ENCODE results near the gene PAPOLB. TPM values are rescaled to one million over a fixed set of nuclear protein-coding genes. Genes with fewer than 3 reads are reported as not detected.
A peak's percentile ranks its signal among the peaks of the same experiment; 100 is the strongest.

PAPOLB gene
- total and polyA plus RNA-seq, 7 experiments from 2014 or later, result not detected

GRCh38 chr7:4815121-4815520, 46.7 kb downstream of the PAPOLB start:
- no peak overlapping the region for H3K27ac ChIP-seq (ENCODE audit: low read depth, low read length)
- peaks cover 14 to 30% (median 18%) of the 10 kb centered on the region in 5 donors for H3K27me3 Mint-ChIP-seq
- no peaks in the 10 kb centered on the region for H3K9me3 ChIP-seq (ENCODE audit: control insufficient read depth in 2 of 3, low read length in 3 of 3)
- peaks cover 0 to 5% (median 0%) of the 10 kb centered on the region in 11 donors for H3K9me3 Mint-ChIP-seq
- H3K36me3 Mint-ChIP-seq, result peaks cover 0 to 4% (median 0%) of the 10 kb centered on the region in 5 donors
- H3K4me3 Mint-ChIP-seq, result no peak overlapping the region
- ATAC-seq, result no peak
- no peak for DNase-seq
- H3K4me1 ChIP-seq (ENCODE audit: control insufficient read depth in 2 of 2, insufficient read depth in 2 of 2, low read length in 2 of 2), result no peaks in the 10 kb centered on the region
- no peaks in the 10 kb centered on the region for H3K27me3 ChIP-seq (ENCODE audit: control insufficient read depth in 2 of 2, insufficient read depth in 2 of 2, low read length in 2 of 2)
- ChIA-PET POLR2A (no interaction called here), CTCF (interaction anchor here (0.6 kb wide), 1 partner anchor 741 kb away, joined by 3 read pairs; no protein-coding TSS in a partner anchor)
- no peaks in the 10 kb centered on the region for H3K36me3 ChIP-seq (ENCODE audit: control insufficient read depth in 2 of 3, insufficient read depth in 3 of 3, low read length in 3 of 3)
- no peak overlapping the region for H3K27ac Mint-ChIP-seq
- no peak overlapping the region for H3K4me3 ChIP-seq (ENCODE audit: low read length)
- intact Hi-C loops (cut with micrococcal nuclease), result no loop called here
- peaks cover 0 to 9% (median 3%) of the 10 kb centered on the region in 7 donors for H3K4me1 Mint-ChIP-seq

- no peak for ATAC-seq
- Mint-ChIP-seq H3K27me3 (peaks cover 14 to 24% (median 20%) of the 10 kb centered on the region in 5 donors), H3K9me3 (peaks cover 0 to 5% (median 0%) of the 10 kb centered on the region in 11 donors), H3K4me1 (peaks cover 0 to 10% (median 4%) of the 10 kb centered on the region in 7 donors), H3K4me3 (no peak overlapping the region), H3K27ac (no peak overlapping the region), H3K36me3 (peaks cover 0 to 4% (median 0%) of the 10 kb centered on the region in 5 donors)
- Histone ChIP-seq H3K4me3 (ENCODE audit: low read length) (no peak overlapping the region), H3K36me3 (ENCODE audit: control insufficient read depth in 2 of 3, insufficient read depth in 3 of 3, low read length in 3 of 3) (no peaks in the 10 kb centered on the region), H3K27ac (ENCODE audit: low read depth, low read length) (no peak overlapping the region), H3K4me1 (ENCODE audit: control insufficient read depth in 2 of 2, insufficient read depth in 2 of 2, low read length in 2 of 2) (peaks cover 2 to 5% of the 10 kb centered on the region in 2 donors), H3K27me3 (ENCODE audit: control insufficient read depth in 2 of 2, insufficient read depth in 2 of 2, low read length in 2 of 2) (no peaks in the 10 kb centered on the region), H3K9me3 (ENCODE audit: control insufficient read depth in 2 of 3, low read length in 3 of 3) (no peaks in the 10 kb centered on the region)
- CTCF ChIA-PET, result interaction anchor here (0.6 kb wide), 1 partner anchor 741 kb away, joined by 3 read pairs; no protein-coding TSS in a partner anchor
- POLR2A ChIA-PET, result no interaction called here
- intact Hi-C loops (cut with micrococcal nuclease), result no loop called here
- DNase-seq, result no peak
These were observed 47.4 kb downstream of the PAPOLB start for GRCh38 chr7:4814433-4814832.

- Histone ChIP-seq H3K4me3 (ENCODE audit: low read length) (no peak overlapping the region), H3K9me3 (ENCODE audit: control insufficient read depth in 2 of 3, low read length in 3 of 3) (no peaks in the 10 kb centered on the region), H3K4me1 (ENCODE audit: control insufficient read depth in 2 of 2, insufficient read depth in 2 of 2, low read length in 2 of 2) (peaks cover 2 to 5% of the 10 kb centered on the region in 2 donors), H3K27me3 (ENCODE audit: control insufficient read depth in 2 of 2, insufficient read depth in 2 of 2, low read length in 2 of 2) (no peaks in the 10 kb centered on the region), H3K27ac (ENCODE audit: low read depth, low read length) (no peak overlapping the region), H3K36me3 (ENCODE audit: control insufficient read depth in 2 of 3, insufficient read depth in 3 of 3, low read length in 3 of 3) (no peaks in the 10 kb centered on the region)
- ChIA-PET POLR2A (interaction anchor here (1.2 kb wide), 1 partner anchor 34 kb away, joined by 3 read pairs; the partner anchor contains the start of gene AP5Z1), CTCF (interaction anchor here (0.6 kb wide), 1 partner anchor 168 kb away, joined by 3 read pairs; no protein-coding TSS in a partner anchor)
- peaks cover 0 to 5% (median 0%) of the 10 kb centered on the region in 11 donors for H3K9me3 Mint-ChIP-seq
- H3K36me3 Mint-ChIP-seq, result peaks cover 0 to 4% (median 0%) of the 10 kb centered on the region in 5 donors
- ATAC-seq (no peak), DNase-seq (no peak)
- intact Hi-C loops (cut with micrococcal nuclease), result no loop called here
- H3K4me1 Mint-ChIP-seq, result peaks cover 3 to 16% (median 7%) of the 10 kb centered on the region in 7 donors
- H3K4me3 Mint-ChIP-seq, result peak overlapping the region in 9 of 10 donors; percentile 25 to 88 (median 85)
- peaks cover 11 to 48% (median 17%) of the 10 kb centered on the region in 5 donors for H3K27me3 Mint-ChIP-seq
- H3K27ac Mint-ChIP-seq, result peak overlapping the region in 1 of 9 donors; percentile 67
These were observed 52.2 kb downstream of the PAPOLB start for GRCh38 chr7:4809666-4810065.

- Mint-ChIP-seq H3K9me3 (peaks cover 0 to 5% (median 0%) of the 10 kb centered on the region in 11 donors), H3K27ac (peak overlapping the region in 4 of 9 donors; percentile 13 to 67 (median 42)), H3K4me3 (peak overlapping the region; percentile 77 to 88 (median 85)), H3K4me1 (peaks cover 2 to 15% (median 6%) of the 10 kb centered on the region in 7 donors), H3K27me3 (peaks cover 6 to 48% (median 12%) of the 10 kb centered on the region in 5 donors), H3K36me3 (peaks cover 0 to 4% (median 0%) of the 10 kb centered on the region in 5 donors)
- Histone ChIP-seq H3K4me1 (ENCODE audit: control insufficient read depth in 2 of 2, insufficient read depth in 2 of 2, low read length in 2 of 2) (peaks cover 2 to 5% of the 10 kb centered on the region in 2 donors), H3K36me3 (ENCODE audit: control insufficient read depth in 2 of 3, insufficient read depth in 3 of 3, low read length in 3 of 3) (no peaks in the 10 kb centered on the region), H3K27ac (ENCODE audit: low read depth, low read length) (no peak overlapping the region), H3K27me3 (ENCODE audit: control insufficient read depth in 2 of 2, insufficient read depth in 2 of 2, low read length in 2 of 2) (no peaks in the 10 kb centered on the region), H3K9me3 (ENCODE audit: control insufficient read depth in 2 of 3, low read length in 3 of 3) (no peaks in the 10 kb centered on the region), H3K4me3 (ENCODE audit: low read length) (peak overlapping the region; percentile 46)
- DNase-seq (peak in 7 of 9 donors; percentile 33 to 55 (median 42)), ATAC-seq (peak; percentile 54)
- intact Hi-C loops (cut with micrococcal nuclease), result no loop called here
- CTCF ChIA-PET, result no interaction called here
- POLR2A ChIA-PET, result interaction anchor here (1.2 kb wide), 1 partner anchor 34 kb away, joined by 3 read pairs; the partner anchor contains the start of gene AP5Z1
These were observed 52.7 kb downstream of the PAPOLB start for GRCh38 chr7:4809091-4809591.

GRCh38 chr7:4808565-4808964, 53.3 kb downstream of the PAPOLB start:
- CTCF ChIA-PET, result interaction anchor here (0.7 to 0.9 kb wide), 2 partner anchors 277 to 1492 kb away, joined by 3 read pairs; no protein-coding TSS in a partner anchor

GRCh38 chr7:4808026-4808425, 53.8 kb downstream of the PAPOLB start:
- H3K36me3 Mint-ChIP-seq, result peaks cover 0 to 4% (median 0%) of the 10 kb centered on the region in 5 donors

More at GRCh38 chr7:4808565-4808964, 53.3 kb downstream of the PAPOLB start:
- Histone ChIP-seq H3K36me3 (ENCODE audit: control insufficient read depth in 2 of 3, insufficient read depth in 3 of 3, low read length in 3 of 3) (no peaks in the 10 kb centered on the region), H3K4me1 (ENCODE audit: control insufficient read depth in 2 of 2, insufficient read depth in 2 of 2, low read length in 2 of 2) (peaks cover 2 to 5% of the 10 kb centered on the region in 2 donors), H3K27ac (ENCODE audit: low read depth, low read length) (no peak overlapping the region), H3K9me3 (ENCODE audit: control insufficient read depth in 2 of 3, low read length in 3 of 3) (no peaks in the 10 kb centered on the region), H3K4me3 (ENCODE audit: low read length) (no peak overlapping the region), H3K27me3 (ENCODE audit: control insufficient read depth in 2 of 2, insufficient read depth in 2 of 2, low read length in 2 of 2) (no peaks in the 10 kb centered on the region)
- Mint-ChIP-seq H3K4me1 (peaks cover 0 to 15% (median 6%) of the 10 kb centered on the region in 7 donors), H3K36me3 (peaks cover 0 to 4% (median 0%) of the 10 kb centered on the region in 5 donors), H3K27me3 (peaks cover 5 to 45% (median 10%) of the 10 kb centered on the region in 5 donors), H3K4me3 (peak overlapping the region in 6 of 10 donors; percentile 4 to 88 (median 41)), H3K27ac (peak overlapping the region in 3 of 9 donors; percentile 14 to 28 (median 16)), H3K9me3 (peaks cover 0 to 4% (median 0%) of the 10 kb centered on the region in 11 donors)
- no peak for DNase-seq
- intact Hi-C loops (cut with micrococcal nuclease), result no loop called here
- ATAC-seq, result no peak
- POLR2A ChIA-PET, result no interaction called here

More at GRCh38 chr7:4808026-4808425, 53.8 kb downstream of the PAPOLB start:
- ATAC-seq (no peak), DNase-seq (no peak)
- Mint-ChIP-seq H3K4me1 (peaks cover 0 to 15% (median 6%) of the 10 kb centered on the region in 7 donors), H3K9me3 (peaks cover 0 to 2% (median 0%) of the 10 kb centered on the region in 11 donors), H3K27ac (peak overlapping the region in 3 of 9 donors; percentile 14 to 36 (median 28)), H3K4me3 (peak overlapping the region in 3 of 10 donors; percentile 4 to 88 (median 47)), H3K27me3 (peaks cover 2 to 40% (median 5%) of the 10 kb centered on the region in 5 donors)
- POLR2A ChIA-PET, result no interaction called here
- H3K9me3 ChIP-seq (ENCODE audit: control insufficient read depth in 2 of 3, low read length in 3 of 3), result no peaks in the 10 kb centered on the region
- CTCF ChIA-PET, result interaction anchor here (0.7 to 0.9 kb wide), 2 partner anchors 277 to 1491 kb away, joined by 3 read pairs; no protein-coding TSS in a partner anchor
- no peaks in the 10 kb centered on the region for H3K36me3 ChIP-seq (ENCODE audit: control insufficient read depth in 2 of 3, insufficient read depth in 3 of 3, low read length in 3 of 3)
- intact Hi-C loops (cut with micrococcal nuclease), result no loop called here
- no peak overlapping the region for H3K27ac ChIP-seq (ENCODE audit: low read depth, low read length)
- H3K4me1 ChIP-seq (ENCODE audit: control insufficient read depth in 2 of 2, insufficient read depth in 2 of 2, low read length in 2 of 2), result peaks cover 2 to 5% of the 10 kb centered on the region in 2 donors
- H3K4me3 ChIP-seq (ENCODE audit: low read length), result no peak overlapping the region
- no peaks in the 10 kb centered on the region for H3K27me3 ChIP-seq (ENCODE audit: control insufficient read depth in 2 of 2, insufficient read depth in 2 of 2, low read length in 2 of 2)

Data from naive thymus-derived CD4-positive, alpha-beta T cell (primary cell).